Nephron (organoid): ENCODE measurements around the gene NT5C3A.
"Not testable (repeated sequence)": the region's sequence is repeated elsewhere in the genome, so short reads cannot be mapped to it uniquely, and the experiment has no call there.

Experiments used
- H3K27ac Mint-ChIP-seq, 3 experiments: 2 replicates each; pipeline ENCODE4 v1.8.0; 2020; ENCODE audit warnings: mixed read lengths in 3 of 3, mild to moderate bottlenecking in 2 of 3, moderate library complexity in 1 of 3
- H3K27me3 Mint-ChIP-seq: 2 replicates; pipeline ENCODE4 v1.8.0; 2021; ENCODE audit warnings: low read depth, mild to moderate bottlenecking, moderate library complexity, mixed read lengths
- H3K36me3 Mint-ChIP-seq: 2 replicates; pipeline ENCODE4 v1.8.0; 2020; ENCODE audit warnings: low read depth, mixed read lengths
- H3K4me1 Mint-ChIP-seq: 2 replicates; pipeline ENCODE4 v1.8.0; 2020; ENCODE audit warnings: mixed read lengths
- H3K4me3 Mint-ChIP-seq, 3 experiments: 2 replicates each; pipeline ENCODE4 v1.8.0; 2020; ENCODE audit warnings: mild to moderate bottlenecking in 3 of 3, mixed read lengths in 3 of 3, moderate library complexity in 2 of 3
- H3K9me3 Mint-ChIP-seq: 2 replicates; pipeline ENCODE4 v1.8.0; 2020; ENCODE audit warnings: mixed read lengths
- CTCF ChIP-seq, 3 experiments: fragments of 200-600 bp; sonication (generic); IDR thresholded peaks; one replicate each; pipeline ENCODE4 v1.5.0; 2021; ENCODE audit warnings: antibody characterized with exemption in 3 of 3; ENCODE audit not compliant: unreplicated experiment in 3 of 3

The NT5C3A gene

GRCh38 chr7:33107136-33108066, 44.8 kb upstream of the NT5C3A start:
- Mint-ChIP-seq H3K4me1 (peaks cover 23% of the 10 kb centered on the region), H3K36me3 (peaks cover 15% of the 10 kb centered on the region), H3K27me3 (no peaks in the 10 kb centered on the region), H3K9me3 (no peaks in the 10 kb centered on the region), H3K4me3 (peak overlapping the region; percentile 93 to 95 (median 95)), H3K27ac (peak overlapping the region; percentile 63 to 92 (median 92))
- peak; percentile 55 to 59 (median 58) for TF ChIP-seq CTCF (IDR thresholded peaks at IDR 0.05; ENCODE audit: unreplicated experiment in 3 of 3)

GRCh38 chr7:33101906-33102305, 39.3 kb upstream of the NT5C3A start:
- H3K4me3 Mint-ChIP-seq = no peak overlapping the region
- H3K27me3 Mint-ChIP-seq = no peaks in the 10 kb centered on the region
- H3K36me3 Mint-ChIP-seq = peaks cover 62% of the 10 kb centered on the region
- no peaks in the 10 kb centered on the region for H3K9me3 Mint-ChIP-seq
- no peak overlapping the region for H3K27ac Mint-ChIP-seq
- H3K4me1 Mint-ChIP-seq = peaks cover 6% of the 10 kb centered on the region
- TF ChIP-seq CTCF (IDR thresholded peaks at IDR 0.05; ENCODE audit: unreplicated experiment in 3 of 3) = no peak

- H3K27ac Mint-ChIP-seq = no peak overlapping the region
- no peaks in the 10 kb centered on the region for H3K9me3 Mint-ChIP-seq
- no peak for TF ChIP-seq CTCF (IDR thresholded peaks at IDR 0.05; ENCODE audit: unreplicated experiment in 3 of 3)
- no peaks in the 10 kb centered on the region for H3K27me3 Mint-ChIP-seq
- no peak overlapping the region for H3K4me3 Mint-ChIP-seq
- H3K4me1 Mint-ChIP-seq = no peaks in the 10 kb centered on the region
- peaks cover 73% of the 10 kb centered on the region for H3K36me3 Mint-ChIP-seq
Measured at GRCh38 chr7:33100770-33101169, 38.2 kb upstream of the NT5C3A start.

- no peaks in the 10 kb centered on the region for H3K4me1 Mint-ChIP-seq
- no peaks in the 10 kb centered on the region for H3K27me3 Mint-ChIP-seq
- TF ChIP-seq CTCF (IDR thresholded peaks at IDR 0.05; ENCODE audit: unreplicated experiment in 3 of 3) = no peak
- no peak overlapping the region for H3K27ac Mint-ChIP-seq
- no peaks in the 10 kb centered on the region for H3K9me3 Mint-ChIP-seq
- peaks cover 85% of the 10 kb centered on the region for H3K36me3 Mint-ChIP-seq
- H3K4me3 Mint-ChIP-seq = no peak overlapping the region
Measured at GRCh38 chr7:33099154-33099940, 36.8 kb upstream of the NT5C3A start.

- H3K9me3 Mint-ChIP-seq, H3K4me1 Mint-ChIP-seq, H3K27me3 Mint-ChIP-seq, H3K4me3 Mint-ChIP-seq, H3K27ac Mint-ChIP-seq: not testable (repeated sequence)
- H3K36me3 Mint-ChIP-seq = peaks cover 72% of the 10 kb centered on the region
Measured at GRCh38 chr7:33094745-33095275, 32.2 kb upstream of the NT5C3A start.

- no peak overlapping the region for H3K27ac Mint-ChIP-seq
Measured at GRCh38 chr7:33093266-33093665, 30.7 kb upstream of the NT5C3A start.

More at GRCh38 chr7:33093266-33093665, 30.7 kb upstream of the NT5C3A start:
- no peaks in the 10 kb centered on the region for H3K27me3 Mint-ChIP-seq
- H3K36me3 Mint-ChIP-seq = peaks cover 57% of the 10 kb centered on the region
- no peak overlapping the region for H3K4me3 Mint-ChIP-seq
- no peak for TF ChIP-seq CTCF (IDR thresholded peaks at IDR 0.05; ENCODE audit: unreplicated experiment in 3 of 3)
- no peaks in the 10 kb centered on the region for H3K9me3 Mint-ChIP-seq
- no peaks in the 10 kb centered on the region for H3K4me1 Mint-ChIP-seq
